PC-9 (cell line): Measurements from ENCODE around the gene ME3.

Experiments
- CTCF ChIP-seq: fragments of 200-600 bp; sonication (generic); conservative IDR thresholded peaks from 2 replicates; pipeline ENCODE4 v1.6.1; 2017; ENCODE audit warnings: mixed run types, antibody characterized with exemption, mild to moderate bottlenecking, moderate library complexity
- EZH2 ChIP-seq: fragments of 200-600 bp; sonication (generic); IDR thresholded peaks from 2 replicates; pipeline ENCODE4 v1.8.0; 2017; ENCODE audit warnings: antibody characterized with exemption, low read depth

- TF ChIP-seq CTCF (no peak), EZH2 (no peak)
Observed at GRCh38 chr11:86623041-86623621, 49.3 kb downstream of the ME3 start.
